ENCODE data around the gene LRP2.
A peak's percentile ranks its signal among the peaks of the same experiment; 100 is the strongest.

LRP2 gene

GRCh38 chr2:169265591-169265990 is 96.7 kb downstream of the LRP2 start:
- no peak for DNase-seq (ENCODE audit: low read depth)
- TF ChIP-seq CTCF (IDR thresholded peaks at IDR 0.05; ENCODE audit: insufficient read depth, low read depth, low read length, missing control alignments), result no peak
- H3K4me3 ChIP-seq (ENCODE audit: low read depth, low read length), result no peak overlapping the region

- TF ChIP-seq CTCF (IDR thresholded peaks at IDR 0.05; ENCODE audit: insufficient read depth, low read depth, low read length, missing control alignments), result no peak
- DNase-seq (ENCODE audit: low read depth), result no peak
- no peak overlapping the region for H3K4me3 ChIP-seq (ENCODE audit: low read depth, low read length)
These were observed 101.3 kb downstream of the LRP2 start for GRCh38 chr2:169260846-169261642.

GRCh38 chr2:169260246-169260645 is 102.1 kb downstream of the LRP2 start:
- DNase-seq (ENCODE audit: low read depth), result peak; percentile 6
- no peak overlapping the region for H3K4me3 ChIP-seq (ENCODE audit: low read depth, low read length)
- no peak for TF ChIP-seq CTCF (IDR thresholded peaks at IDR 0.05; ENCODE audit: insufficient read depth, low read depth, low read length, missing control alignments)

GRCh38 chr2:169259402-169259801 is 102.9 kb downstream of the LRP2 start:
- no peak for DNase-seq (ENCODE audit: low read depth)
- no peak overlapping the region for H3K4me3 ChIP-seq (ENCODE audit: low read depth, low read length)
- no peak for TF ChIP-seq CTCF (IDR thresholded peaks at IDR 0.05; ENCODE audit: insufficient read depth, low read depth, low read length, missing control alignments)

GRCh38 chr2:169258045-169258601 is 104.2 kb downstream of the LRP2 start:
- DNase-seq (ENCODE audit: low read depth), result no peak
- no peak overlapping the region for H3K4me3 ChIP-seq (ENCODE audit: low read depth, low read length)
- no peak for TF ChIP-seq CTCF (IDR thresholded peaks at IDR 0.05; ENCODE audit: insufficient read depth, low read depth, low read length, missing control alignments)

GRCh38 chr2:169254774-169255173 is 107.6 kb downstream of the LRP2 start:
- TF ChIP-seq CTCF (IDR thresholded peaks at IDR 0.05; ENCODE audit: insufficient read depth, low read depth, low read length, missing control alignments), result no peak

More at GRCh38 chr2:169254774-169255173, 107.6 kb downstream of the LRP2 start:
- no peak for DNase-seq (ENCODE audit: low read depth)
- H3K4me3 ChIP-seq (ENCODE audit: low read depth, low read length), result no peak overlapping the region
